GM23248 (cell line): ENCODE data around the gene ZNF438. TPM values are rescaled to one million over a fixed set of nuclear protein-coding genes. Genes with fewer than 3 reads are reported as not detected.
"Not testable (repeated sequence)": the region's sequence is repeated elsewhere in the genome, so short reads cannot be mapped to it uniquely, and the experiment has no call there.

Source experiments
- DNase-seq: peaks from one replicate; pipeline ENCODE4 v3.0.0-alpha.2; 2015
- H2AFZ ChIP-seq: fragments of 200-600 bp; sonication (generic); 2 replicates; pipeline ENCODE4 v1.6.1; 2016; ENCODE audit warnings: antibody characterized with exemption
- H3F3A ChIP-seq: fragments of 200-600 bp; sonication (generic); 2 replicates; pipeline ENCODE4 v1.6.1; 2016; ENCODE audit warnings: mild to moderate bottlenecking, antibody characterized with exemption, mixed run types; ENCODE audit not compliant: insufficient read depth
- H3K27ac ChIP-seq: fragments of 200-600 bp; sonication (generic); 2 replicates; pipeline ENCODE4 v1.5.1; 2016; ENCODE audit warnings: mild to moderate bottlenecking
- H3K27me3 ChIP-seq: fragments of 200-600 bp; sonication (generic); replicated peaks from 2 replicates; pipeline ENCODE4 v1.6.1; 2016; ENCODE audit warnings: mild to moderate bottlenecking; ENCODE audit not compliant: insufficient read depth
- H3K36me3 ChIP-seq: fragments of 200-600 bp; sonication (generic); 2 replicates; pipeline ENCODE4 v1.6.1; 2016; ENCODE audit warnings: low read depth, mild to moderate bottlenecking
- H3K4me1 ChIP-seq: fragments of 200-600 bp; sonication (generic); 2 replicates; pipeline ENCODE4 v1.6.1; 2016; ENCODE audit warnings: mild to moderate bottlenecking; ENCODE audit not compliant: insufficient read depth
- H3K4me2 ChIP-seq: fragments of 200-600 bp; sonication (generic); one replicate; pipeline ENCODE4 v1.6.1; 2016; ENCODE audit warnings: mild to moderate bottlenecking; ENCODE audit not compliant: unreplicated experiment
- H3K4me3 ChIP-seq: fragments of 200-600 bp; sonication (generic); 2 replicates; pipeline ENCODE4 v1.5.1; 2016; ENCODE audit warnings: mild to moderate bottlenecking
- H3K79me2 ChIP-seq: fragments of 200-600 bp; sonication (generic); 2 replicates; pipeline ENCODE4 v1.6.1; 2016; ENCODE audit warnings: mild to moderate bottlenecking; ENCODE audit not compliant: insufficient read depth
- H3K9ac ChIP-seq: fragments of 200-600 bp; sonication (generic); 2 replicates; pipeline ENCODE4 v1.6.1; 2016; ENCODE audit warnings: mild to moderate bottlenecking
- H3K9me2 ChIP-seq: fragments of 200-600 bp; sonication (generic); 2 replicates; pipeline ENCODE4 v1.6.1; 2016; ENCODE audit warnings: mixed run types, mild to moderate bottlenecking, moderate library complexity; ENCODE audit not compliant: insufficient read depth
- H3K9me3 ChIP-seq: fragments of 200-600 bp; sonication (generic); one replicate; pipeline ENCODE4 v1.6.1; 2017; ENCODE audit warnings: low read depth
- H4K20me1 ChIP-seq: fragments of 200-600 bp; sonication (generic); 2 replicates; pipeline ENCODE4 v1.6.0; 2016; ENCODE audit not compliant: insufficient read depth
- EZH2 ChIP-seq: fragments of 200-600 bp; sonication (generic); IDR thresholded peaks from 2 replicates; pipeline ENCODE4 v1.6.1; 2018; ENCODE audit warnings: antibody characterized with exemption, mild to moderate bottlenecking; ENCODE audit not compliant: insufficient read depth, poor library complexity, severe bottlenecking
- EZH2phosphoT487 ChIP-seq: fragments of 200-600 bp; sonication (generic); IDR thresholded peaks from 2 replicates; pipeline ENCODE4 v1.6.1; 2018; ENCODE audit warnings: antibody characterized with exemption, moderate library complexity, mild to moderate bottlenecking, low read depth; ENCODE audit not compliant: insufficient read depth
- WGBS, 2 experiments: methylation state at CpG; one replicate each; pipeline ENCODE4 v1.1.6; 2015 to 2017; ENCODE audit warnings: low lambda C conversion rate in 2 of 2, low coverage in 1 of 2; ENCODE audit errors: missing lambda C conversion rate in 2 of 2; 5-methylcytosine and 5-hydroxymethylcytosine counted together
- in situ Hi-C: fragments of 300-500 bp; cut with MboI; formaldehyde crosslinking; loops from 2 replicates; pipeline ENCODE4 v1.15.0; 2020
- polyA plus RNA-seq: library from polyadenylated mRNA; unstranded; fragments of >200 nt; fragmentation: Nextera tagmentation; extraction: Ambion mirVana; gene quantifications from 2 replicates; pipeline ENCODE4 v1.2.1, GENCODE V29; 2016
- total RNA-seq: library from RNA; depleted of rRNA; stranded (reverse); fragments of >200 nt; shearing (Covaris generic); gene quantifications from 2 replicates; pipeline ENCODE4 v1.2.3, GENCODE V29; 2014

ZNF438 gene
- total and polyA plus RNA-seq, 2 experiments from 2014 or later, result 2.9 to 4.1 TPM

GRCh38 chr10:30939643-30940251 lies 91.9 kb downstream of the ZNF438 start:
- no peak for DNase-seq
- in situ Hi-C loops, result no loop called here
- Histone ChIP-seq H3K27me3 (no peaks in the 10 kb centered on the region), H4K20me1 (no peaks in the 10 kb centered on the region), H3K9ac (no peak overlapping the region), H3K4me2 (no peak overlapping the region), H3K9me2 (no peaks in the 10 kb centered on the region), H3K4me1 (no peaks in the 10 kb centered on the region), H3K27ac (no peak overlapping the region), H3K79me2 (no peaks in the 10 kb centered on the region), H3K36me3 (no peaks in the 10 kb centered on the region), H3F3A (no peaks in the 10 kb centered on the region), H2AFZ (no peak overlapping the region), H3K9me3 (no peaks in the 10 kb centered on the region), H3K4me3 (no peak overlapping the region)
- TF ChIP-seq EZH2phosphoT487 (no peak), EZH2 (no peak)

DNA sequence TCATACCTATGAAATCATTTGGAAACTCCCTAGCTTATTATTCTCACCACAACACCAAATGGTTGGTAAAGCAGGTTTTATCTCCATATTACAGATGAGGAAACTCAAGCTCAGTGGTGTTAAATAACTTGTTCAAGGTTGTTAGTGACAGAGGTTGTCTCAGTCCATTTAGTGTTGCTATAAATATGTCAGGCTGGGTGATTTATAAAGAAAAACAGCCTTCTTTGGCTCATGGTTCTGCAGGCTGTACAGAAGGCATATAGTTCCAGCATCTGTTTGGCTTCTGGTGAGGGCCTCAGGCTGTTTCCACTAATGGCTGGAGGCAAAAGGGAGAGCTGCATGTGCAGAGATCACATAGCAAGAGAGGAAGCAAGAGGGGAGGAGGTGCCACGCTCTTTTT lies 96.6 kb downstream of the ZNF438 start:
- Histone ChIP-seq H3K27ac (no peak overlapping the region), H3K4me2 (no peak overlapping the region), H3K4me3 (no peak overlapping the region), H4K20me1 (no peaks in the 10 kb centered on the region), H3K9ac (no peak overlapping the region), H3K27me3 (no peaks in the 10 kb centered on the region), H3K4me1 (no peaks in the 10 kb centered on the region), H3K9me2 (no peaks in the 10 kb centered on the region), H3F3A (no peaks in the 10 kb centered on the region), H3K9me3 (no peaks in the 10 kb centered on the region), H3K36me3 (no peaks in the 10 kb centered on the region; the same call in 1 of the 2 replicates), H3K79me2 (no peaks in the 10 kb centered on the region), H2AFZ (no peak overlapping the region)
- WGBS, 2 experiments, result 100% methylated on average over 1 of the region's 1 CpG
- in situ Hi-C loops, result no loop called here
- DNase-seq, result no peak
- no peak for TF ChIP-seq EZH2
- no peak for TF ChIP-seq EZH2phosphoT487

GRCh38 chr10:30931094-30931493 lies 100.6 kb downstream of the ZNF438 start:
- peak; percentile 2 for DNase-seq
- no peak overlapping the region for H3K27ac ChIP-seq
- TF ChIP-seq EZH2 (no peak), EZH2phosphoT487 (no peak)
- H3K4me3 ChIP-seq, result no peak overlapping the region
- no peaks in the 10 kb centered on the region for H3K4me1 ChIP-seq
- no peaks in the 10 kb centered on the region; the same call in 1 of the 2 replicates for H3K36me3 ChIP-seq
- no peaks in the 10 kb centered on the region for H3K9me3 ChIP-seq
- no peak overlapping the region for H2AFZ ChIP-seq
- H3K27me3 ChIP-seq, result no peaks in the 10 kb centered on the region
- in situ Hi-C loops, result no loop called here
- H3K79me2 ChIP-seq, result no peaks in the 10 kb centered on the region
- no peaks in the 10 kb centered on the region for H3F3A ChIP-seq
- no peaks in the 10 kb centered on the region for H4K20me1 ChIP-seq
- no peak overlapping the region for H3K4me2 ChIP-seq
- no peaks in the 10 kb centered on the region for H3K9me2 ChIP-seq
- H3K9ac ChIP-seq, result no peak overlapping the region

- Histone ChIP-seq H3K4me3 (no peak overlapping the region), H3K9me2 (no peaks in the 10 kb centered on the region), H3K9ac (no peak overlapping the region), H2AFZ (no peak overlapping the region), H3K9me3 (no peaks in the 10 kb centered on the region), H3K27ac (no peak overlapping the region), H4K20me1 (no peaks in the 10 kb centered on the region), H3K27me3 (no peaks in the 10 kb centered on the region), H3K4me2 (no peak overlapping the region), H3F3A (no peaks in the 10 kb centered on the region), H3K36me3 (no peaks in the 10 kb centered on the region; the same call in 1 of the 2 replicates), H3K79me2 (no peaks in the 10 kb centered on the region), H3K4me1 (no peaks in the 10 kb centered on the region)
- no peak for TF ChIP-seq EZH2
- TF ChIP-seq EZH2phosphoT487, result no peak
- WGBS, 2 experiments, result 93 to 97% methylated on average over 14 to 22 of the region's 23 CpGs
- in situ Hi-C loops, result no loop called here
- no peak for DNase-seq
These were observed 101.7 kb downstream of the ZNF438 start for GRCh38 chr10:30929901-30930520.

DNA sequence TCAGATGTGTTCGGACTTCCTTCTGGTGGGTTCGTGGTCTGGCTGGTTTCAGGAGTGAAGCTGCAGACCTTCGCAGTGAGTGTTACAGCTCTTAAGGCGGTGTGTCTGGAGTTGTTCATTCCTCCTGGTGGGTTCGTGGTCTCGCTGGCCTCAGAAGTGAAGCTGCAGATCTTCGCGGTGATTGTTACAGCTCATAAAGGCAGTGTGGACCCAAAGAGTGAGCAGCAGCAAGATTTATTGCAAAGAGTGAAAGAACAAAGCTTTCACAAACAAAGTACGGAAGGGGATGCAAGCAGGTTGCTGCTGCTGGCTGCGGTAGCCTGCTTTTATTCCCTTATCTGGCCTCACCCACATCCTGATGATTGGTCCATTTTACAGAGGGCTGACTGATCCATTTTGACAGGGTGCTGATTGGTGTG lies 102.3 kb downstream of the ZNF438 start:
- H3K9me2 ChIP-seq, in situ Hi-C loops, H4K20me1 ChIP-seq, H3K4me3 ChIP-seq, H3K9ac ChIP-seq, H3K4me1 ChIP-seq, H3K4me2 ChIP-seq, H3K36me3 ChIP-seq, H3K27ac ChIP-seq, H3F3A ChIP-seq, H2AFZ ChIP-seq, H3K79me2 ChIP-seq, DNase-seq, H3K27me3 ChIP-seq, H3K9me3 ChIP-seq: not testable (repeated sequence)
- 93% methylated on average over 10 of the region's 10 CpGs for WGBS, 2 experiments
